ENCODE data around the gene HBG1. TPM values are rescaled to one million over a fixed set of nuclear protein-coding genes. Genes with fewer than 3 reads are reported as not detected.

Gene HBG1
- total RNA-seq, 1 donor from 2014 or later = not detected

GRCh38 chr11:5235364-5236095 is 14.1 kb downstream of the HBG1 start:
- no peaks in the 10 kb centered on the region for H3K9me3 ChIP-seq
- TF ChIP-seq, protein P1, sequence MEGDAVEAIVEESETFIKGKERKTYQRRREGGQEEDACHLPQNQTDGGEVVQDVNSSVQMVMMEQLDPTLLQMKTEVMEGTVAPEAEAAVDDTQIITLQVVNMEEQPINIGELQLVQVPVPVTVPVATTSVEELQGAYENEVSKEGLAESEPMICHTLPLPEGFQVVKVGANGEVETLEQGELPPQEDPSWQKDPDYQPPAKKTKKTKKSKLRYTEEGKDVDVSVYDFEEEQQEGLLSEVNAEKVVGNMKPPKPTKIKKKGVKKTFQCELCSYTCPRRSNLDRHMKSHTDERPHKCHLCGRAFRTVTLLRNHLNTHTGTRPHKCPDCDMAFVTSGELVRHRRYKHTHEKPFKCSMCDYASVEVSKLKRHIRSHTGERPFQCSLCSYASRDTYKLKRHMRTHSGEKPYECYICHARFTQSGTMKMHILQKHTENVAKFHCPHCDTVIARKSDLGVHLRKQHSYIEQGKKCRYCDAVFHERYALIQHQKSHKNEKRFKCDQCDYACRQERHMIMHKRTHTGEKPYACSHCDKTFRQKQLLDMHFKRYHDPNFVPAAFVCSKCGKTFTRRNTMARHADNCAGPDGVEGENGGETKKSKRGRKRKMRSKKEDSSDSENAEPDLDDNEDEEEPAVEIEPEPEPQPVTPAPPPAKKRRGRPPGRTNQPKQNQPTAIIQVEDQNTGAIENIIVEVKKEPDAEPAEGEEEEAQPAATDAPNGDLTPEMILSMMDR (IDR thresholded peaks at IDR 0.05) = no peak
- no peaks in the 10 kb centered on the region for H3K4me1 ChIP-seq
- intact Hi-C loops (cut with DNase I) = no loop called here
- no peak for DNase-seq (ENCODE audit: low spot score in 2 of 2)
- H3K4me3 ChIP-seq = no peak overlapping the region
- H3K27me3 ChIP-seq = no peaks in the 10 kb centered on the region
- H3K27ac ChIP-seq = no peak overlapping the region
- no peaks in the 10 kb centered on the region for H3K36me3 ChIP-seq

DNA sequence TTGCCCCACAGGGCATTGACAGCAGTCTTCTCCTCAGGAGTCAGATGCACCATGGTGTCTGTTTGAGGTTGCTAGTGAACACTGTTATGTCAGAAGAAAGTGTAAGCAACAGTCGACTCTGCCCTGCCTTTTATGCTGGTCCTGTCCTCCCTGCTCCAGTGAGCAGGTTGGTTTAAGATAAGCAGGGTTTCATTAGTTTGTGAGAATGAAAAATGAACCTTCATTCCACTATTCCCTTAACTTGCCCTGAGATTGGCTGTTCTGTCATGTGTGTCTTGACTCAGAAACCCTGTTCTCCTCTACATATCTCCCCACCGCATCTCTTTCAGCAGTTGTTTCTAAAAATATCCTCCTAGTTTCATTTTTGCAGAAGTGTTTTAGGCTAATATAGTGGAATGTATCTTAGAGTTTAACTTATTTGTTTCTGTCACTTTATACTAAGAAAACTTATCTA is 15.2 kb downstream of the HBG1 start, which contains the start of gene HBD:
Gene HBD (minus strand): TSS at position 103 of the 454 bp plus-strand sequence. CDS start 50 bp downstream, at position 53.
- Histone ChIP-seq H3K4me3 (no peak within 1 kb of the TSS), H3K27ac (no peak within 1 kb of the TSS), H3K9me3 (no peaks in the 10 kb centered on the region), H3K27me3 (no peaks in the 10 kb centered on the region), H3K36me3 (no peaks in the 10 kb centered on the region), H3K4me1 (no peaks in the 10 kb centered on the region)
- intact Hi-C loops (cut with DNase I) = no loop called here
- no peak for DNase-seq (ENCODE audit: low spot score in 2 of 2)
- TF ChIP-seq, protein P1 (IDR thresholded peaks at IDR 0.05) = no peak

DNA sequence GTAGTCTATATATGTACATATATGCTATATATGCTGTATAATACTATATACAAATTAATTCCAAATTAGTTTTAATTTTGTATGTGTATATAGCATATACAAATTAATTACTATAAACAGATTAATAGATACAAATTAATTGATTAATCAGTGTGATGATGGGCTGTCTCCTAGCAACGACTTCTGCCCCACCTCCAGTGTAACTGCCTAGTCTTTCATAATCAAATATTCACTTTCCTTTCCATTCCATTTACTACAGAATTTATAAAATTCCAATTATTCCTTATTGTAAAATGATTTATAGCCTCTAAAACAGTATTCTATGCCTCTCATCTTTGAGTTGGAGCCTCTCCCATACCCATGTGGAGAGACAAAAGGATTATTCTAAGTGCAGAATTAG is 16.4 kb downstream of the HBG1 start:
- intact Hi-C loops (cut with DNase I) = no loop called here
- Histone ChIP-seq H3K9me3 (no peaks in the 10 kb centered on the region), H3K4me1 (no peaks in the 10 kb centered on the region), H3K4me3 (no peak overlapping the region), H3K36me3 (no peaks in the 10 kb centered on the region), H3K27me3 (no peaks in the 10 kb centered on the region), H3K27ac (no peak overlapping the region)
- TF ChIP-seq, protein P1 (IDR thresholded peaks at IDR 0.05) = no peak
- DNase-seq (ENCODE audit: low spot score in 2 of 2) = no peak

- no peaks in the 10 kb centered on the region for H3K27me3 ChIP-seq
- intact Hi-C loops (cut with DNase I) = no loop called here
Measured at GRCh38 chr11:5232821-5233220, 16.8 kb downstream of the HBG1 start.

GRCh38 chr11:5232176-5232575 is 17.5 kb downstream of the HBG1 start:
- Histone ChIP-seq H3K27me3 (no peaks in the 10 kb centered on the region), H3K4me3 (no peak overlapping the region), H3K36me3 (no peaks in the 10 kb centered on the region), H3K4me1 (no peaks in the 10 kb centered on the region), H3K9me3 (no peaks in the 10 kb centered on the region), H3K27ac (no peak overlapping the region)
- intact Hi-C loops (cut with DNase I) = no loop called here
- TF ChIP-seq, protein P1 (IDR thresholded peaks at IDR 0.05) = no peak
- DNase-seq (ENCODE audit: low spot score in 2 of 2) = no peak

More at GRCh38 chr11:5232821-5233220, 16.8 kb downstream of the HBG1 start:
- H3K36me3 ChIP-seq = no peaks in the 10 kb centered on the region
- H3K27ac ChIP-seq = no peak overlapping the region
- no peaks in the 10 kb centered on the region for H3K4me1 ChIP-seq
- H3K9me3 ChIP-seq = no peaks in the 10 kb centered on the region
- no peak for DNase-seq (ENCODE audit: low spot score in 2 of 2)
- no peak overlapping the region for H3K4me3 ChIP-seq
- TF ChIP-seq, protein P1 (IDR thresholded peaks at IDR 0.05) = no peak
